GM23338 (cell line): Measurements from ENCODE around the gene OR2J3. TPM values are rescaled to one million over a fixed set of nuclear protein-coding genes. Genes with fewer than 3 reads are reported as not detected.

Source experiments
- ATAC-seq: fragments of 200-7000 bp; cut with Tn5 transposase; 3 replicates; pipeline ENCODE4 v1.9.1; 2020
- DNase-seq: peaks from one replicate; pipeline ENCODE4 v3.0.0-alpha.2; 2015; ENCODE audit warnings: low spot score
- H2AFZ ChIP-seq: fragments of 200-600 bp; sonication (generic); 2 replicates; pipeline ENCODE4 v1.8.0; 2016; ENCODE audit warnings: antibody characterized with exemption, mild to moderate bottlenecking, moderate library complexity
- H3F3A ChIP-seq: fragments of 200-600 bp; sonication (generic); replicated peaks from 2 replicates; pipeline ENCODE4 v1.8.0; 2017; ENCODE audit warnings: antibody characterized with exemption, mixed run types, low read depth
- H3K27ac ChIP-seq: fragments of 200-600 bp; sonication (generic); 2 replicates; pipeline ENCODE4 v1.6.1; 2016; ENCODE audit warnings: low read depth
- H3K27me3 ChIP-seq: fragments of 200-600 bp; sonication (generic); 2 replicates; pipeline ENCODE4 v1.8.0; 2016; ENCODE audit warnings: mild to moderate bottlenecking, mixed run types, moderate library complexity; ENCODE audit not compliant: insufficient read depth
- H3K36me3 ChIP-seq: fragments of 200-600 bp; sonication (generic); 2 replicates; pipeline ENCODE4 v1.8.0; 2016; ENCODE audit warnings: mild to moderate bottlenecking; ENCODE audit not compliant: insufficient read depth
- H3K4me1 ChIP-seq: fragments of 200-600 bp; sonication (generic); 2 replicates; pipeline ENCODE4 v1.8.0; 2016; ENCODE audit warnings: mild to moderate bottlenecking, moderate library complexity; ENCODE audit not compliant: insufficient read depth
- H3K4me2 ChIP-seq: fragments of 200-600 bp; sonication (generic); 2 replicates; pipeline ENCODE4 v1.7.1; 2017; ENCODE audit warnings: mixed run types
- H3K4me3 ChIP-seq: fragments of 200-600 bp; sonication (generic); 2 replicates; pipeline ENCODE4 v1.6.1; 2016; ENCODE audit warnings: mixed run types
- H3K79me2 ChIP-seq: fragments of 200-600 bp; sonication (generic); replicated peaks from 2 replicates; pipeline ENCODE4 v1.8.0; 2017; ENCODE audit warnings: mild to moderate bottlenecking; ENCODE audit not compliant: insufficient read depth
- H3K9me2 ChIP-seq: fragments of 200-600 bp; sonication (generic); 2 replicates; pipeline ENCODE4 v1.8.0; 2017; ENCODE audit not compliant: insufficient read depth
- H4K20me1 ChIP-seq: fragments of 200-600 bp; sonication (generic); replicated peaks from 2 replicates; pipeline ENCODE4 v1.8.0; 2017; ENCODE audit warnings: mild to moderate bottlenecking; ENCODE audit not compliant: insufficient read depth
- H3K27ac Mint-ChIP-seq: 2 replicates; pipeline ENCODE4 v1.8.0; 2020; ENCODE audit warnings: inconsistent platforms, mild to moderate bottlenecking, moderate library complexity, mixed read lengths
- H3K27me3 Mint-ChIP-seq: 3 replicates; pipeline ENCODE4 v1.8.0; 2022; ENCODE audit warnings: low read depth, mild to moderate bottlenecking, moderate library complexity, mixed read lengths, inconsistent platforms; ENCODE audit not compliant: insufficient read depth, poor library complexity
- H3K36me3 Mint-ChIP-seq: 3 replicates; pipeline ENCODE4 v1.8.0; 2021; ENCODE audit warnings: low read depth, mild to moderate bottlenecking, inconsistent platforms, moderate library complexity, mixed read lengths
- H3K4me1 Mint-ChIP-seq: 3 replicates; pipeline ENCODE4 v1.8.0; 2020; ENCODE audit warnings: mild to moderate bottlenecking, inconsistent platforms, mixed read lengths
- H3K4me3 Mint-ChIP-seq: 3 replicates; pipeline ENCODE4 v1.8.0; 2021; ENCODE audit warnings: moderate library complexity, mild to moderate bottlenecking, inconsistent platforms, mixed read lengths
- H3K9me3 Mint-ChIP-seq: 3 replicates; pipeline ENCODE4 v1.8.0; 2020; ENCODE audit warnings: moderate library complexity, mild to moderate bottlenecking, inconsistent platforms, mixed read lengths
- CREB1 ChIP-seq: fragments of 250-450 bp; sonication (Bioruptor Pico); IDR thresholded peaks from 2 replicates; pipeline ENCODE4 v1.5.0; 2020; ENCODE audit warnings: low read depth, mild to moderate bottlenecking, moderate library complexity
- ETS1 ChIP-seq: IDR thresholded peaks from 2 replicates; pipeline ENCODE4 v1.6.1; 2016; ENCODE audit warnings: antibody characterized with exemption
- POLR2AphosphoS5 ChIP-seq: IDR thresholded peaks from 2 replicates; pipeline ENCODE4 v1.6.1; 2016; ENCODE audit warnings: antibody characterized with exemption, low read depth
- polyA plus RNA-seq: library from polyadenylated mRNA; unstranded; fragments of >200 nt; fragmentation: Nextera tagmentation; extraction: Ambion mirVana; gene quantifications from 2 replicates; pipeline ENCODE4 v1.2.1, GENCODE V29; 2016
- total RNA-seq: library from RNA; depleted of rRNA; stranded (reverse); fragments of >200 nt; shearing (Covaris generic); gene quantifications from 2 replicates; pipeline ENCODE4 v1.2.3, GENCODE V29; 2014
- TF ChIP-seq, protein P1 (sequence below): fragments of 250-450 bp; sonication (Bioruptor Pico); IDR thresholded peaks from 2 replicates; pipeline ENCODE4 v1.5.0; 2020; ENCODE audit warnings: mild to moderate bottlenecking, moderate library complexity
- TF ChIP-seq, protein P2 (sequence below), 2 experiments: fragments of 200-600 bp in 1 of 2; sonication (generic) in 1 of 2; conservative IDR thresholded peaks; 2 replicates each; pipeline versions ENCODE4 v1.5.1 to v1.6.1; 2016 to 2017; ENCODE audit warnings: antibody characterized with exemption in 2 of 2, low read depth in 2 of 2, mild to moderate bottlenecking in 2 of 2, moderate library complexity in 1 of 2
- TF ChIP-seq, protein P3 (sequence below): IDR thresholded peaks from one replicate; pipeline ENCODE4 v1.6.1; 2018; ENCODE audit warnings: antibody characterized with exemption; ENCODE audit not compliant: unreplicated experiment

The OR2J3 gene
- total and polyA plus RNA-seq, 2 experiments from 2014 or later, result 0.35 TPM; not detected in 1

GRCh38 chr6:29131691-29132090 is 23.8 kb downstream of the OR2J3 start (continued):
- TF ChIP-seq, protein P1, sequence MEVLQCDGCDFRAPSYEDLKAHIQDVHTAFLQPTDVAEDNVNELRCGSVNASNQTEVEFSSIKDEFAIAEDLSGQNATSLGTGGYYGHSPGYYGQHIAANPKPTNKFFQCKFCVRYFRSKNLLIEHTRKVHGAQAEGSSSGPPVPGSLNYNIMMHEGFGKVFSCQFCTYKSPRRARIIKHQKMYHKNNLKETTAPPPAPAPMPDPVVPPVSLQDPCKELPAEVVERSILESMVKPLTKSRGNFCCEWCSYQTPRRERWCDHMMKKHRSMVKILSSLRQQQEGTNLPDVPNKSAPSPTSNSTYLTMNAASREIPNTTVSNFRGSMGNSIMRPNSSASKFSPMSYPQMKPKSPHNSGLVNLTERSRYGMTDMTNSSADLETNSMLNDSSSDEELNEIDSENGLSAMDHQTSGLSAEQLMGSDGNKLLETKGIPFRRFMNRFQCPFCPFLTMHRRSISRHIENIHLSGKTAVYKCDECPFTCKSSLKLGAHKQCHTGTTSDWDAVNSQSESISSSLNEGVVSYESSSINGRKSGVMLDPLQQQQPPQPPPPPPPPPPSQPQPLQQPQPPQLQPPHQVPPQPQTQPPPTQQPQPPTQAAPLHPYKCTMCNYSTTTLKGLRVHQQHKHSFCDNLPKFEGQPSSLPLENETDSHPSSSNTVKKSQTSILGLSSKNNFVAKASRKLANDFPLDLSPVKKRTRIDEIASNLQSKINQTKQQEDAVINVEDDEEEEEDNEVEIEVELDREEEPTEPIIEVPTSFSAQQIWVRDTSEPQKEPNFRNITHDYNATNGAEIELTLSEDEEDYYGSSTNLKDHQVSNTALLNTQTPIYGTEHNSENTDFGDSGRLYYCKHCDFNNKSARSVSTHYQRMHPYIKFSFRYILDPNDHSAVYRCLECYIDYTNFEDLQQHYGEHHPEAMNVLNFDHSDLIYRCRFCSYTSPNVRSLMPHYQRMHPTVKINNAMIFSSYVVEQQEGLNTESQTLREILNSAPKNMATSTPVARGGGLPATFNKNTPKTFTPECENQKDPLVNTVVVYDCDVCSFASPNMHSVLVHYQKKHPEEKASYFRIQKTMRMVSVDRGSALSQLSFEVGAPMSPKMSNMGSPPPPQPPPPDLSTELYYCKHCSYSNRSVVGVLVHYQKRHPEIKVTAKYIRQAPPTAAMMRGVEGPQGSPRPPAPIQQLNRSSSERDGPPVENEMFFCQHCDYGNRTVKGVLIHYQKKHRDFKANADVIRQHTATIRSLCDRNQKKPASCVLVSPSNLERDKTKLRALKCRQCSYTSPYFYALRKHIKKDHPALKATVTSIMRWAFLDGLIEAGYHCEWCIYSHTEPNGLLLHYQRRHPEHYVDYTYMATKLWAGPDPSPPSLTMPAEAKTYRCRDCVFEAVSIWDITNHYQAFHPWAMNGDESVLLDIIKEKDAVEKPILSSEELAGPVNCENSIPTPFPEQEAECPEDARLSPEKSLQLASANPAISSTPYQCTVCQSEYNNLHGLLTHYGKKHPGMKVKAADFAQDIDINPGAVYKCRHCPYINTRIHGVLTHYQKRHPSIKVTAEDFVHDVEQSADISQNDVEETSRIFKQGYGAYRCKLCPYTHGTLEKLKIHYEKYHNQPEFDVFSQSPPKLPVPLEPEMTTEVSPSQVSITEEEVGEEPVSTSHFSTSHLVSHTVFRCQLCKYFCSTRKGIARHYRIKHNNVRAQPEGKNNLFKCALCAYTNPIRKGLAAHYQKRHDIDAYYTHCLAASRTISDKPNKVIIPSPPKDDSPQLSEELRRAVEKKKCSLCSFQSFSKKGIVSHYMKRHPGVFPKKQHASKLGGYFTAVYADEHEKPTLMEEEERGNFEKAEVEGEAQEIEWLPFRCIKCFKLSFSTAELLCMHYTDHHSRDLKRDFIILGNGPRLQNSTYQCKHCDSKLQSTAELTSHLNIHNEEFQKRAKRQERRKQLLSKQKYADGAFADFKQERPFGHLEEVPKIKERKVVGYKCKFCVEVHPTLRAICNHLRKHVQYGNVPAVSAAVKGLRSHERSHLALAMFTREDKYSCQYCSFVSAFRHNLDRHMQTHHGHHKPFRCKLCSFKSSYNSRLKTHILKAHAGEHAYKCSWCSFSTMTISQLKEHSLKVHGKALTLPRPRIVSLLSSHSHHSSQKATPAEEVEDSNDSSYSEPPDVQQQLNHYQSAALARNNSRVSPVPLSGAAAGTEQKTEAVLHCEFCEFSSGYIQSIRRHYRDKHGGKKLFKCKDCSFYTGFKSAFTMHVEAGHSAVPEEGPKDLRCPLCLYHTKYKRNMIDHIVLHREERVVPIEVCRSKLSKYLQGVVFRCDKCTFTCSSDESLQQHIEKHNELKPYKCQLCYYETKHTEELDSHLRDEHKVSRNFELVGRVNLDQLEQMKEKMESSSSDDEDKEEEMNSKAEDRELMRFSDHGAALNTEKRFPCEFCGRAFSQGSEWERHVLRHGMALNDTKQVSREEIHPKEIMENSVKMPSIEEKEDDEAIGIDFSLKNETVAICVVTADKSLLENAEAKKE (CRISPR knock-in tag), result no peak
- TF ChIP-seq, protein P2, sequence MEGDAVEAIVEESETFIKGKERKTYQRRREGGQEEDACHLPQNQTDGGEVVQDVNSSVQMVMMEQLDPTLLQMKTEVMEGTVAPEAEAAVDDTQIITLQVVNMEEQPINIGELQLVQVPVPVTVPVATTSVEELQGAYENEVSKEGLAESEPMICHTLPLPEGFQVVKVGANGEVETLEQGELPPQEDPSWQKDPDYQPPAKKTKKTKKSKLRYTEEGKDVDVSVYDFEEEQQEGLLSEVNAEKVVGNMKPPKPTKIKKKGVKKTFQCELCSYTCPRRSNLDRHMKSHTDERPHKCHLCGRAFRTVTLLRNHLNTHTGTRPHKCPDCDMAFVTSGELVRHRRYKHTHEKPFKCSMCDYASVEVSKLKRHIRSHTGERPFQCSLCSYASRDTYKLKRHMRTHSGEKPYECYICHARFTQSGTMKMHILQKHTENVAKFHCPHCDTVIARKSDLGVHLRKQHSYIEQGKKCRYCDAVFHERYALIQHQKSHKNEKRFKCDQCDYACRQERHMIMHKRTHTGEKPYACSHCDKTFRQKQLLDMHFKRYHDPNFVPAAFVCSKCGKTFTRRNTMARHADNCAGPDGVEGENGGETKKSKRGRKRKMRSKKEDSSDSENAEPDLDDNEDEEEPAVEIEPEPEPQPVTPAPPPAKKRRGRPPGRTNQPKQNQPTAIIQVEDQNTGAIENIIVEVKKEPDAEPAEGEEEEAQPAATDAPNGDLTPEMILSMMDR (conservative IDR thresholded peaks at IDR 0.05; ENCODE audit: low read depth in 2 of 2), result no peak
- no peak for TF ChIP-seq ETS1

- Histone ChIP-seq H3F3A (no peaks in the 10 kb centered on the region), H2AFZ (no peak overlapping the region), H3K4me2 (no peak overlapping the region), H3K27ac (no peak overlapping the region), H3K4me1 (no peaks in the 10 kb centered on the region), H3K36me3 (no peaks in the 10 kb centered on the region), H4K20me1 (no peaks in the 10 kb centered on the region), H3K27me3 (no peaks in the 10 kb centered on the region), H3K79me2 (no peaks in the 10 kb centered on the region), H3K9me2 (no peaks in the 10 kb centered on the region), H3K4me3 (no peak overlapping the region)
- H3K4me1 Mint-ChIP-seq, result no peaks in the 10 kb centered on the region
- no peak overlapping the region for H3K4me3 Mint-ChIP-seq
- no peaks in the 10 kb centered on the region for H3K27me3 Mint-ChIP-seq
- no peaks in the 10 kb centered on the region for H3K36me3 Mint-ChIP-seq
- peaks cover 8% of the 10 kb centered on the region for H3K9me3 Mint-ChIP-seq
- no peak overlapping the region for H3K27ac Mint-ChIP-seq
- DNase-seq (no peak), ATAC-seq (no peak)
- TF ChIP-seq, protein P3, sequence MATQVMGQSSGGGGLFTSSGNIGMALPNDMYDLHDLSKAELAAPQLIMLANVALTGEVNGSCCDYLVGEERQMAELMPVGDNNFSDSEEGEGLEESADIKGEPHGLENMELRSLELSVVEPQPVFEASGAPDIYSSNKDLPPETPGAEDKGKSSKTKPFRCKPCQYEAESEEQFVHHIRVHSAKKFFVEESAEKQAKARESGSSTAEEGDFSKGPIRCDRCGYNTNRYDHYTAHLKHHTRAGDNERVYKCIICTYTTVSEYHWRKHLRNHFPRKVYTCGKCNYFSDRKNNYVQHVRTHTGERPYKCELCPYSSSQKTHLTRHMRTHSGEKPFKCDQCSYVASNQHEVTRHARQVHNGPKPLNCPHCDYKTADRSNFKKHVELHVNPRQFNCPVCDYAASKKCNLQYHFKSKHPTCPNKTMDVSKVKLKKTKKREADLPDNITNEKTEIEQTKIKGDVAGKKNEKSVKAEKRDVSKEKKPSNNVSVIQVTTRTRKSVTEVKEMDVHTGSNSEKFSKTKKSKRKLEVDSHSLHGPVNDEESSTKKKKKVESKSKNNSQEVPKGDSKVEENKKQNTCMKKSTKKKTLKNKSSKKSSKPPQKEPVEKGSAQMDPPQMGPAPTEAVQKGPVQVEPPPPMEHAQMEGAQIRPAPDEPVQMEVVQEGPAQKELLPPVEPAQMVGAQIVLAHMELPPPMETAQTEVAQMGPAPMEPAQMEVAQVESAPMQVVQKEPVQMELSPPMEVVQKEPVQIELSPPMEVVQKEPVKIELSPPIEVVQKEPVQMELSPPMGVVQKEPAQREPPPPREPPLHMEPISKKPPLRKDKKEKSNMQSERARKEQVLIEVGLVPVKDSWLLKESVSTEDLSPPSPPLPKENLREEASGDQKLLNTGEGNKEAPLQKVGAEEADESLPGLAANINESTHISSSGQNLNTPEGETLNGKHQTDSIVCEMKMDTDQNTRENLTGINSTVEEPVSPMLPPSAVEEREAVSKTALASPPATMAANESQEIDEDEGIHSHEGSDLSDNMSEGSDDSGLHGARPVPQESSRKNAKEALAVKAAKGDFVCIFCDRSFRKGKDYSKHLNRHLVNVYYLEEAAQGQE, result no peak
- TF ChIP-seq CREB1 (CRISPR knock-in tag) (no peak), POLR2AphosphoS5 (no peak)
Observed at GRCh38 chr6:29137724-29138123, 29.9 kb downstream of the OR2J3 start.
